Cardiac fibroblast (primary cell): ENCODE data around the gene RAPH1.
A peak's percentile ranks its signal among the peaks of the same experiment; 100 is the strongest.

Experiments used
- DNase-seq, 2 donors: peaks; one replicate each; pipeline versions ENCODE4 v3.0.0 to v3.0.0-alpha.2; 2010; ENCODE audit warnings: low read depth in 2 of 2
- H3K4me3 ChIP-seq, 2 donors: replicated peaks in 1 of 2; 1 replicate in 1 of 2; 2 replicates in 1 of 2; pipeline ENCODE4 v1.5.1; 2011; ENCODE audit warnings: low read depth in 2 of 2, low read length in 2 of 2, mild to moderate bottlenecking in 2 of 2, moderate library complexity in 1 of 2
- CTCF ChIP-seq: IDR thresholded peaks from one replicate; pipeline ENCODE4 v1.5.1; 2011; ENCODE audit warnings: low read depth, mild to moderate bottlenecking, low read length, inconsistent platforms

The RAPH1 gene

GRCh38 chr2:203580844-203581243, 45.7 kb upstream of the RAPH1 start:
- no peak overlapping the region for H3K4me3 ChIP-seq
- DNase-seq = no peak
- no peak for TF ChIP-seq CTCF

GRCh38 chr2:203579730-203580129, 44.6 kb upstream of the RAPH1 start:
- no peak for DNase-seq
- no peak overlapping the region for H3K4me3 ChIP-seq
- TF ChIP-seq CTCF = no peak

- H3K4me3 ChIP-seq = no peak overlapping the region
- no peak for TF ChIP-seq CTCF
- DNase-seq = peak; percentile 68 to 80
These were observed 43.9 kb upstream of the RAPH1 start for GRCh38 chr2:203578759-203579643.

- no peak for TF ChIP-seq CTCF
- DNase-seq = no peak
- no peak overlapping the region for H3K4me3 ChIP-seq
These were observed 39.7 kb upstream of the RAPH1 start for GRCh38 chr2:203574824-203575223.

- no peak overlapping the region for H3K4me3 ChIP-seq
- TF ChIP-seq CTCF = no peak
- DNase-seq = no peak
These were observed 37.2 kb upstream of the RAPH1 start for GRCh38 chr2:203572316-203572715.

- no peak for TF ChIP-seq CTCF
- no peak overlapping the region for H3K4me3 ChIP-seq
- no peak for DNase-seq
These were observed 34.7 kb upstream of the RAPH1 start for GRCh38 chr2:203569677-203570316.
